Esophagus muscularis mucosa (tissue), 4 donors: ENCODE data around the gene TRPV4. TPM values are rescaled to one million over a fixed set of nuclear protein-coding genes. Genes with fewer than 3 reads are reported as not detected.

Source experiments
- DNase-seq: peaks from one replicate; pipeline ENCODE4 v3.0.0-alpha.2; 2017; ENCODE audit errors: extremely low spot score
- H3K27ac ChIP-seq, 4 donors: fragments of 200-600 bp; sonication (generic); replicated peaks in 1 of 4; 1 replicate in 3 of 4; 2 replicates in 1 of 4; pipeline ENCODE4 v1.5.1; 2016 to 2019; ENCODE audit warnings: mild to moderate bottlenecking in 1 of 4
- H3K27me3 ChIP-seq, 4 donors: fragments of 200-600 bp; sonication (generic); one replicate each; pipeline versions ENCODE4 v1.5.1 to v1.6.0; 2016 to 2019
- H3K36me3 ChIP-seq, 4 donors: fragments of 200-600 bp; sonication (generic); one replicate each; pipeline ENCODE4 v1.5.1; 2016 to 2019
- H3K4me1 ChIP-seq, 4 donors: fragments of 200-600 bp; sonication (generic); one replicate each; pipeline ENCODE4 v1.5.1; 2016 to 2019
- H3K4me3 ChIP-seq, 4 donors: fragments of 200-600 bp; sonication (generic); 1 replicate in 2 of 4; 2 replicates in 2 of 4; pipeline ENCODE4 v1.5.1; 2016 to 2019; ENCODE audit warnings: mild to moderate bottlenecking in 4 of 4, moderate library complexity in 1 of 4
- H3K9me3 ChIP-seq, 4 donors: fragments of 200-600 bp; sonication (generic); 1 replicate in 3 of 4; 2 replicates in 1 of 4; pipeline ENCODE4 v1.5.1; 2016 to 2019
- CTCF ChIP-seq, 3 experiments: fragments of 200-600 bp in 2 of 3; fragments of 450-650 bp in 1 of 3; sonication (generic) in 2 of 3; IDR thresholded peaks; one replicate each; pipeline ENCODE4 v1.5.1; 2017 to 2019; ENCODE audit warnings: antibody characterized with exemption in 3 of 3, mild to moderate bottlenecking in 2 of 3, moderate library complexity in 1 of 3
- EP300 ChIP-seq: sonication (generic); formaldehyde crosslinking; IDR thresholded peaks from one replicate; pipeline ENCODE4 v1.6.1; 2017; ENCODE audit warnings: antibody characterized with exemption
- POLR2A ChIP-seq: fragments of 450-650 bp; IDR thresholded peaks from one replicate; pipeline ENCODE4 v1.6.1; 2017; ENCODE audit warnings: antibody characterized with exemption, moderate library complexity, mild to moderate bottlenecking, low read depth
- POLR2AphosphoS5 ChIP-seq, 2 donors: sonication (generic); formaldehyde crosslinking; IDR thresholded peaks; one replicate each; pipeline ENCODE4 v1.6.1; 2017; ENCODE audit warnings: antibody characterized with exemption in 2 of 2
- WGBS: methylation state at CpG from one replicate; pipeline ENCODE4 v1.1.5; 2018; 5-methylcytosine and 5-hydroxymethylcytosine counted together
- intact Hi-C: fragments of 100-400 bp; cut with DNase I; formaldehyde crosslinking; loops from one replicate; pipeline ENCODE4 v1.15.1; 2023
- total RNA-seq, 4 donors: library from RNA; depleted of rRNA; stranded (reverse); fragments of >200 nt; gene quantifications; one replicate each; pipeline versions ENCODE4 v1.1.0 to v1.2.1, GENCODE V29; 2016

Gene TRPV4
- total RNA-seq, 4 donors from 2014 or later = under 0.01 to 0.63 (median 0.35) TPM

GRCh38 chr12:109818905-109819500 is 14.2 kb downstream of the TRPV4 start:
- intact Hi-C loops = no loop called here

GRCh38 chr12:109818253-109818652 is 14.9 kb downstream of the TRPV4 start:
- Histone ChIP-seq H3K4me1 (no peaks in the 10 kb centered on the region), H3K4me3 (no peak overlapping the region), H3K9me3 (no peaks in the 10 kb centered on the region), H3K27ac (no peak overlapping the region), H3K36me3 (no peaks in the 10 kb centered on the region), H3K27me3 (peaks cover 0 to 53% (median 0%) of the 10 kb centered on the region in 4 donors)
- intact Hi-C loops = no loop called here
- 90% methylated on average over 9 of the region's 9 CpGs for WGBS
- no peak for DNase-seq
- TF ChIP-seq CTCF (IDR thresholded peaks at IDR 0.05) (no peak), POLR2A (no peak), EP300 (no peak), POLR2AphosphoS5 (IDR thresholded peaks at IDR 0.05) (no peak)

More at GRCh38 chr12:109818905-109819500, 14.2 kb downstream of the TRPV4 start:
- DNase-seq = no peak
- no peaks in the 10 kb centered on the region for H3K36me3 ChIP-seq
- H3K4me3 ChIP-seq = no peak overlapping the region
- TF ChIP-seq POLR2A (no peak), POLR2AphosphoS5 (IDR thresholded peaks at IDR 0.05) (no peak), EP300 (no peak), CTCF (IDR thresholded peaks at IDR 0.05) (no peak)
- WGBS = 55% methylated on average over 10 of the region's 10 CpGs
- H3K27me3 ChIP-seq = peaks cover 0 to 53% (median 0%) of the 10 kb centered on the region in 4 donors
- no peaks in the 10 kb centered on the region for H3K9me3 ChIP-seq
- no peak overlapping the region for H3K27ac ChIP-seq
- no peaks in the 10 kb centered on the region for H3K4me1 ChIP-seq

- TF ChIP-seq CTCF (IDR thresholded peaks at IDR 0.05) (no peak), POLR2AphosphoS5 (IDR thresholded peaks at IDR 0.05) (no peak), EP300 (no peak), POLR2A (no peak)
- Histone ChIP-seq H3K36me3 (no peaks in the 10 kb centered on the region), H3K27ac (no peak overlapping the region), H3K4me1 (no peaks in the 10 kb centered on the region), H3K27me3 (peaks cover 0 to 53% (median 0%) of the 10 kb centered on the region in 4 donors), H3K4me3 (no peak overlapping the region), H3K9me3 (no peaks in the 10 kb centered on the region)
- 87% methylated on average over 8 of the region's 8 CpGs for WGBS
- intact Hi-C loops = no loop called here
- DNase-seq = no peak
These were observed 15.5 kb downstream of the TRPV4 start for GRCh38 chr12:109817627-109818231.

GRCh38 chr12:109816870-109817269 is 16.3 kb downstream of the TRPV4 start:
- Histone ChIP-seq H3K27ac (no peak overlapping the region), H3K36me3 (no peaks in the 10 kb centered on the region), H3K9me3 (no peaks in the 10 kb centered on the region), H3K4me1 (no peaks in the 10 kb centered on the region), H3K4me3 (no peak overlapping the region), H3K27me3 (peaks cover 0 to 53% (median 0%) of the 10 kb centered on the region in 4 donors)
- 73% methylated on average over 7 of the region's 7 CpGs for WGBS
- intact Hi-C loops = no loop called here
- DNase-seq = no peak
- no peak for TF ChIP-seq EP300
- no peak for TF ChIP-seq POLR2A
- no peak for TF ChIP-seq CTCF (IDR thresholded peaks at IDR 0.05)
- no peak for TF ChIP-seq POLR2AphosphoS5 (IDR thresholded peaks at IDR 0.05)
